Esophagus squamous epithelium (tissue), 4 donors: Measurements from ENCODE around the gene SENP7.

ENCODE experiments used
- CTCF ChIP-seq, 6 experiments: fragments of 450-650 bp in 4 of 6; fragments of 200-600 bp in 2 of 6; sonication (generic) in 2 of 6; IDR thresholded peaks; one replicate each; pipeline ENCODE4 v1.5.1; 2016 to 2019; ENCODE audit warnings: antibody characterized with exemption in 6 of 6, mild to moderate bottlenecking in 4 of 6, moderate library complexity in 4 of 6
- POLR2A ChIP-seq, 4 donors: fragments of 450-650 bp; IDR thresholded peaks; one replicate each; pipeline ENCODE4 v1.6.1; 2017; ENCODE audit warnings: antibody characterized with exemption in 4 of 4, mild to moderate bottlenecking in 4 of 4, moderate library complexity in 3 of 4

DNA sequence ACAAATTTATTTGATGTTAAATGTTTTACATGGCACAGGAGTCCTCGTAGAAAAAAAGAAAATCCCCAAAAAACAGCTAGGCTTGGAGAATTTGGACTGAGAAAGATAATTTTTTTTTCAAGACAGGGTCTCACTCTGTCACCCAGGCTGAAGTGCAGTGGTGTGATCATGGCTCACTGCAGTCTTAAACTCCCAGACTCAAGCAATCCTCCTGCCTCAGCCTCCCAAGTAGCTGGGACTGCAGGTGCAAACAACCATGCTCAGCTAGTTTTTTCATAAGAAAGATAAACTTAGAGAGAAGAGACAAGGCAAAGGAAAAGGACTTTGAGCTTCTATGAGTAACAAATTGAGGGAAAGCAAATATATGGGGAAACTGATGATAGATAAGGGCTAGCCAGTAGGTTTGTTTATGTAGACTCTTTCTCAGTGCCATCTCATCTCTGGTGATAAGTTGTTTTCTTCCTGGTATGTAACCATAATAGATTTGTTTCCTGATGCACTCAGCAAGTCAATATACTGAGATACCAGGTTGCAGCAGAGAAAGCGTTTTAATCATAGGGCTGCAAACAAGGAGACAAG is 35.6 kb upstream of the SENP7 start:
- no peak for TF ChIP-seq CTCF (IDR thresholded peaks at IDR 0.05)
- TF ChIP-seq POLR2A (IDR thresholded peaks at IDR 0.05), result no peak
